Measurements from ENCODE around the gene FAM124A.

FAM124A gene

GRCh38 chr13:51192348-51192747 lies 29.9 kb upstream of the FAM124A start:
- H3K27me3 ChIP-seq (ENCODE audit: insufficient read depth, low read length, poor library complexity) = peaks cover 10% of the 10 kb centered on the region

GRCh38 chr13:51193387-51193786 lies 28.8 kb upstream of the FAM124A start:
- no peak overlapping the region for H2AFZ ChIP-seq (ENCODE audit: low read depth, low read length)

More at GRCh38 chr13:51192348-51192747, 29.9 kb upstream of the FAM124A start:
- DNase-seq = no peak
- Histone ChIP-seq H3K36me3 (ENCODE audit: insufficient read depth, low read length) (no peaks in the 10 kb centered on the region), H3K9me3 (ENCODE audit: insufficient read depth, low read length, severe bottlenecking) (no peaks in the 10 kb centered on the region), H3K27ac (ENCODE audit: low read length) (no peak overlapping the region), H3K4me2 (ENCODE audit: insufficient read depth, low read length) (no peak overlapping the region), H3K9ac (ENCODE audit: low read depth, low read length) (no peak overlapping the region), H3K4me1 (ENCODE audit: insufficient read depth, low read length) (no peaks in the 10 kb centered on the region), H2AFZ (ENCODE audit: low read depth, low read length) (no peak overlapping the region), H3K4me3 (ENCODE audit: low read depth in 1 of 2, low read length in 2 of 2) (no peak overlapping the region), H3K79me2 (ENCODE audit: insufficient read depth, low read length) (no peaks in the 10 kb centered on the region), H4K20me1 (ENCODE audit: insufficient read depth, low read length) (no peaks in the 10 kb centered on the region)
- TF ChIP-seq EZH2 (IDR thresholded peaks at IDR 0.05; ENCODE audit: borderline replicate concordance, low read depth, low read length, severe bottlenecking) (no peak), CTCF (IDR thresholded peaks at IDR 0.05; ENCODE audit: borderline replicate concordance, extremely low read depth, low read length, poor library complexity, severe bottlenecking) (no peak)
- ATAC-seq (ENCODE audit: insufficient read depth, low read depth) = no peak

GRCh38 chr13:51194942-51195341 lies 27.3 kb upstream of the FAM124A start:
- Histone ChIP-seq H3K4me2 (ENCODE audit: insufficient read depth, low read length) (no peak overlapping the region), H3K27ac (ENCODE audit: low read length) (no peak overlapping the region), H3K27me3 (ENCODE audit: insufficient read depth, low read length, poor library complexity) (peaks cover 10% of the 10 kb centered on the region), H3K79me2 (ENCODE audit: insufficient read depth, low read length) (no peaks in the 10 kb centered on the region), H3K9ac (ENCODE audit: low read depth, low read length) (no peak overlapping the region), H3K4me1 (ENCODE audit: insufficient read depth, low read length) (no peaks in the 10 kb centered on the region), H3K9me3 (ENCODE audit: insufficient read depth, low read length, severe bottlenecking) (no peaks in the 10 kb centered on the region), H3K4me3 (ENCODE audit: low read depth in 1 of 2, low read length in 2 of 2) (no peak overlapping the region), H4K20me1 (ENCODE audit: insufficient read depth, low read length) (no peaks in the 10 kb centered on the region), H2AFZ (ENCODE audit: low read depth, low read length) (no peak overlapping the region), H3K36me3 (ENCODE audit: insufficient read depth, low read length) (no peaks in the 10 kb centered on the region)
- ATAC-seq (ENCODE audit: insufficient read depth, low read depth) = no peak
- no peak for DNase-seq
- no peak for TF ChIP-seq EZH2 (IDR thresholded peaks at IDR 0.05; ENCODE audit: borderline replicate concordance, low read depth, low read length, severe bottlenecking)
- TF ChIP-seq CTCF (IDR thresholded peaks at IDR 0.05; ENCODE audit: borderline replicate concordance, extremely low read depth, low read length, poor library complexity, severe bottlenecking) = no peak

More at GRCh38 chr13:51193387-51193786, 28.8 kb upstream of the FAM124A start:
- H3K4me3 ChIP-seq (ENCODE audit: low read depth in 1 of 2, low read length in 2 of 2) = no peak overlapping the region
- peaks cover 10% of the 10 kb centered on the region for H3K27me3 ChIP-seq (ENCODE audit: insufficient read depth, low read length, poor library complexity)
- H3K79me2 ChIP-seq (ENCODE audit: insufficient read depth, low read length) = no peaks in the 10 kb centered on the region
- H4K20me1 ChIP-seq (ENCODE audit: insufficient read depth, low read length) = no peaks in the 10 kb centered on the region
- H3K27ac ChIP-seq (ENCODE audit: low read length) = no peak overlapping the region
- H3K4me2 ChIP-seq (ENCODE audit: insufficient read depth, low read length) = no peak overlapping the region
- DNase-seq (no peak), ATAC-seq (ENCODE audit: insufficient read depth, low read depth) (no peak)
- TF ChIP-seq CTCF (IDR thresholded peaks at IDR 0.05; ENCODE audit: borderline replicate concordance, extremely low read depth, low read length, poor library complexity, severe bottlenecking) = no peak
- TF ChIP-seq EZH2 (IDR thresholded peaks at IDR 0.05; ENCODE audit: borderline replicate concordance, low read depth, low read length, severe bottlenecking) = no peak
- no peak overlapping the region for H3K9ac ChIP-seq (ENCODE audit: low read depth, low read length)
- H3K36me3 ChIP-seq (ENCODE audit: insufficient read depth, low read length) = no peaks in the 10 kb centered on the region
- no peaks in the 10 kb centered on the region for H3K4me1 ChIP-seq (ENCODE audit: insufficient read depth, low read length)
- H3K9me3 ChIP-seq (ENCODE audit: insufficient read depth, low read length, severe bottlenecking) = no peaks in the 10 kb centered on the region

DNA sequence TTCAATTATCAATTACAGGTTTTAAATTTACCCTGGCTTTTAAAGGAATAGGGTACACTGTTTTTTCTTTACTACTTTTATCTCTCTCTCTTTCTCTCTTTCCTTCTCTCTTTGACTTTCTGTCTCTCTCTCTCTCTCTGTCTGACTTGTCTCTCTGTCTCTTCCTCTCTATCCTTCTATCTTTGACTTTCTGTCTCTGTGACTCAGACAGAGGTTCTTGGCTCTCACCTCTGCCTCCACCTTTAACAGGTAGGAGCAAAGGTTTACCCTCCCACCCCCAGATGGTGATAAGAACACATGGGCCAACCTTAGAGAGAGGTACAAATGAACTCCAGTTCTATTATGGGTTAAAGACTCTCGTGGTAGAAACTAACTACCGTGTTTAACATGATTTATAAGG lies 20.3 kb upstream of the FAM124A start:
- DNase-seq = no peak
- no peaks in the 10 kb centered on the region for H3K79me2 ChIP-seq (ENCODE audit: insufficient read depth, low read length)
- no peaks in the 10 kb centered on the region for H3K36me3 ChIP-seq (ENCODE audit: insufficient read depth, low read length)
- no peak overlapping the region for H3K4me2 ChIP-seq (ENCODE audit: insufficient read depth, low read length)
- no peaks in the 10 kb centered on the region for H3K4me1 ChIP-seq (ENCODE audit: insufficient read depth, low read length)
- no peaks in the 10 kb centered on the region for H3K9me3 ChIP-seq (ENCODE audit: insufficient read depth, low read length, severe bottlenecking)
- no peak overlapping the region for H2AFZ ChIP-seq (ENCODE audit: low read depth, low read length)
- no peak for ATAC-seq (ENCODE audit: insufficient read depth, low read depth)
- TF ChIP-seq CTCF (IDR thresholded peaks at IDR 0.05; ENCODE audit: borderline replicate concordance, extremely low read depth, low read length, poor library complexity, severe bottlenecking) = no peak
- TF ChIP-seq EZH2 (IDR thresholded peaks at IDR 0.05; ENCODE audit: borderline replicate concordance, low read depth, low read length, severe bottlenecking) = no peak
- H3K4me3 ChIP-seq (ENCODE audit: low read depth in 1 of 2, low read length in 2 of 2) = no peak overlapping the region
- H3K27ac ChIP-seq (ENCODE audit: low read length) = no peak overlapping the region
- no peak overlapping the region for H3K9ac ChIP-seq (ENCODE audit: low read depth, low read length)
- no peaks in the 10 kb centered on the region for H4K20me1 ChIP-seq (ENCODE audit: insufficient read depth, low read length)
- H3K27me3 ChIP-seq (ENCODE audit: insufficient read depth, low read length, poor library complexity) = peaks cover 9% of the 10 kb centered on the region
